GM12872 (cell line): Measurements from ENCODE around the gene WDR38.

ENCODE experiments used
- TF ChIP-seq, protein P1 (sequence below): IDR thresholded peaks from 3 replicates; pipeline ENCODE4 v1.5.1; 2011; ENCODE audit warnings: low read depth, mild to moderate bottlenecking, low read length, moderate library complexity; ENCODE audit not compliant: insufficient read depth

Gene WDR38

DNA sequence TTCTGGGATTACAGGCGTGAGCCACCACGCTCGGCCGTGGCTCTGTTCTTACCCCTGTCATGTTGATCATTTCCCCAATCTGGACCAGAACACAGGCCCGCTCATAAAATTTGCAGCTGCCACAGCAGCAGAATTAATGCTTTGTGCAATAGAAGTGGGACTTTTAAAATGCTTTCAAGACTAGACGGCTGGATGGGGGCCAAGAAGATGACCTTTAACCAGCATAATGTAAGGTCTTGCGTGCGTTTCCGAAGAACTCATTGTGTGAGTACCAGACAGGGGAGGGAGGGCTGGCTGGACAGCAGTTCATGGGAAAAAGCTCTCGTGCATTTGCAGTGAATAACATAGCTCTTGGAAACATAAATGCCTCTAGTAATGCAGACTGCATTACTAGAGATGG, 3.5 kb upstream of the WDR38 start:
- TF ChIP-seq, protein P1, sequence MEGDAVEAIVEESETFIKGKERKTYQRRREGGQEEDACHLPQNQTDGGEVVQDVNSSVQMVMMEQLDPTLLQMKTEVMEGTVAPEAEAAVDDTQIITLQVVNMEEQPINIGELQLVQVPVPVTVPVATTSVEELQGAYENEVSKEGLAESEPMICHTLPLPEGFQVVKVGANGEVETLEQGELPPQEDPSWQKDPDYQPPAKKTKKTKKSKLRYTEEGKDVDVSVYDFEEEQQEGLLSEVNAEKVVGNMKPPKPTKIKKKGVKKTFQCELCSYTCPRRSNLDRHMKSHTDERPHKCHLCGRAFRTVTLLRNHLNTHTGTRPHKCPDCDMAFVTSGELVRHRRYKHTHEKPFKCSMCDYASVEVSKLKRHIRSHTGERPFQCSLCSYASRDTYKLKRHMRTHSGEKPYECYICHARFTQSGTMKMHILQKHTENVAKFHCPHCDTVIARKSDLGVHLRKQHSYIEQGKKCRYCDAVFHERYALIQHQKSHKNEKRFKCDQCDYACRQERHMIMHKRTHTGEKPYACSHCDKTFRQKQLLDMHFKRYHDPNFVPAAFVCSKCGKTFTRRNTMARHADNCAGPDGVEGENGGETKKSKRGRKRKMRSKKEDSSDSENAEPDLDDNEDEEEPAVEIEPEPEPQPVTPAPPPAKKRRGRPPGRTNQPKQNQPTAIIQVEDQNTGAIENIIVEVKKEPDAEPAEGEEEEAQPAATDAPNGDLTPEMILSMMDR, result no peak

DNA sequence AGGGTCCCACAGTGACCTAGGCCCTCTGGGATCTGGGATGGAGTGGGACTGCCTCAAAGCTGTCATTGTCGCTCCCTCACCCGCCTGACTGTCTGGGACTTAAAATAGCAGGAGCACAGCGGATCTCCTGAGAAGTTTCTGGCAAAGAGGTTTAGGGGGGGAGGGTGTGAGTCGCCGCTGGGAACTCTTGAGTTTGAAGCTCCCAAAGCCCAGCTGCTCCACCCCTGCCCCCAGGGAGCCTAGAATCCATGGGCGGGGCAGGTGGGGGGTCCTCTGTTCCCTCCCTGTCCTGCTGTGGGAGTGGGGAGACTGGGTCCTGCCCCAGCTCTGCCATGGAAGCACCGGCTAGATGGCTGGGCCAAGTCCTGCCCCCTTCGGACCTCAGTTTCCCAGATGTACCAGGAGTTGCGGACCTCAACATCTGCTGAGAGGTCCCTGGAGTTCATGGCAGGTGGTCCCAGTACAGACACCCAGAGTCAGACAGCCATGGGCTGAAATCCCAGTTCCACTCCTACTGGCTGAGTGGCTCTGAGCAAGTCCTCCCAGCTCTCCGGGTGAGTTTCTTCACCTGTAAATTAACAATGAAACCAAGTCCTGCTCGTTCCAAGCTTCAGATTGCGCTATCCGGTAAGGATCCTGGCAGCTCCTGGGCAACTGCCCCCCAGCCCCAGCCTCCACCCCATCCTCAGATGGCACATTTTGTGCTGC, 985 bp upstream of the WDR38 start:
- TF ChIP-seq, protein P1, result no peak

DNA sequence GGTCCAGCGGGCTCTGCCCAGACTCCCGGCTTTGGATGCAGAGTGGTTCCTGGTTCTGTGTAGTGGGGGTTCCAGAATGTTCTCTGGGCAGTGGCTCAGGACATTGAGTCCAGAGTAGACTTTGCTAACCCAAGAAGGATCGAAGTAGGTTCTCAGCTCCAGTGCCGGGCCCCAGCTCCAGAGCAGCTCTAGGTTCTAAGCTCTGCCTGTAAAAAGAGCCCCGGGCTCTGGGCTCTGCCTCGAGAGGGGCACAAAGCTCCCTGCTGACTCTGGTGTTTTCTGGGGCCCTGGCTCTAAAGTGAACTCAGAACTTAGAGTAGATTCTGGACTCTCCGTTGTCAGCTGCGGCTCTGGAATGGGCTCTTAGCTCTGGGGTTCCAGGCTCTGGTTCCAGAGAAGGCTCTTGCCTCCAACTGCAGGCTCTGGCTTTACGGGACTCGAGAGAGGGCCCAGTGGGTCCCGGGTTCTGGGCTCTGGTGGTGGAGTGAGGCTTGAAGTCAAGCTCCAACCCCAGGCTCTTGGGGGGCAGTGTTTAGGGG, 414 bp downstream of the WDR38 start:
- TF ChIP-seq, protein P1, result no peak

DNA sequence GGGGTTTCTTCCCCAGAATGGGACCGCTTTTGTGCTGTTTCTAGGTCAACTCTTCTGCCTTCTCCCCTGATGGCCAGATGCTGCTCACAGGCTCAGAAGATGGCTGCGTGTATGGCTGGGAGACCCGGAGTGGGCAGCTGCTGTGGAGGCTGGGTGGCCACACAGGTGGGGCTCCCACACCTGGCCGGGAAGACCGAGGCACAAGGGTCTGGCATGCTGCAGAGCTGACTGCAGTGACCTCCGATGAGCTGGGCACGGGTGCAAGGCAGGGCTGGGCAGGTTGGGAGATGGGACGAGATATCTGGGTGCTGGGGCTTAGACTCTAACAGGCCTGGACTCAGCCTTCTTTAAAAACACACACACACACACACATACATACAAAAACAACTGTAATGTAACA, 901 bp downstream of the WDR38 start:
- TF ChIP-seq, protein P1, result no peak

DNA sequence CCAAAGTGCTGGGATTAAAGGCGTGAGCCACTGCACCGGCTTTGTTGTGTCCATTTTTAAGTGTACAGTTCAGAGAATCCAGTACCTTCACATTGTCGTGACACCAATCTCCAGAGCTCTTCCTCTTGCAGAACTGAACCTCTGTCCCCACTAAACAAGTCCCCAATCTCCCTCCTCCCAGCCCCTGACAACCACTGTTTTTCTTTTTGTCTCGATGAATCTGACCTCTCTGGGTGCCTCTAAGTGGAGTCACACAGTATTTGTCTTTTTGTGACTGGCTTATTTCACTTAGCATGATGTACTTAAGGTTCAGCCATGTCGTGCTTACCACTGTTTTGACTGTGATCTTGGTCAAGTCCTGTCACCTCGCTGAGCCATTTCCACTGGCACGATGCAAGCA, 1.6 kb downstream of the WDR38 start:
- TF ChIP-seq, protein P1, result no peak

DNA sequence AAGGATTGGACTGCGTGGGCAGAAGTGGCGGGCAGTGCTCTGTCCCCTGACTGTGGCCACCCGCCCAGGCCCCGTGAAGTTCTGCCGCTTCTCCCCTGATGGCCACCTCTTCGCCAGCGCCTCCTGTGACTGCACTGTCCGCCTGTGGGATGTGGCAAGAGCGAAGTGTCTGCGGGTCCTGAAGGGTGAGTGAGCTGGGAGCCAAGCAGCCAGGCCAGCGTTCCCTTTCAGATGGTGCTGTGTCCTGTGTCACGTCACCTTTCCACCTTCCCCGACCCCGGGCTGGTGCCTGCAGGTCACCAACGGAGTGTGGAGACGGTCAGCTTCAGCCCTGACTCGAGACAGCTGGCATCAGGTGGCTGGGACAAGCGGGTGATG, 2.3 kb downstream of the WDR38 start:
- TF ChIP-seq, protein P1, result no peak

DNA sequence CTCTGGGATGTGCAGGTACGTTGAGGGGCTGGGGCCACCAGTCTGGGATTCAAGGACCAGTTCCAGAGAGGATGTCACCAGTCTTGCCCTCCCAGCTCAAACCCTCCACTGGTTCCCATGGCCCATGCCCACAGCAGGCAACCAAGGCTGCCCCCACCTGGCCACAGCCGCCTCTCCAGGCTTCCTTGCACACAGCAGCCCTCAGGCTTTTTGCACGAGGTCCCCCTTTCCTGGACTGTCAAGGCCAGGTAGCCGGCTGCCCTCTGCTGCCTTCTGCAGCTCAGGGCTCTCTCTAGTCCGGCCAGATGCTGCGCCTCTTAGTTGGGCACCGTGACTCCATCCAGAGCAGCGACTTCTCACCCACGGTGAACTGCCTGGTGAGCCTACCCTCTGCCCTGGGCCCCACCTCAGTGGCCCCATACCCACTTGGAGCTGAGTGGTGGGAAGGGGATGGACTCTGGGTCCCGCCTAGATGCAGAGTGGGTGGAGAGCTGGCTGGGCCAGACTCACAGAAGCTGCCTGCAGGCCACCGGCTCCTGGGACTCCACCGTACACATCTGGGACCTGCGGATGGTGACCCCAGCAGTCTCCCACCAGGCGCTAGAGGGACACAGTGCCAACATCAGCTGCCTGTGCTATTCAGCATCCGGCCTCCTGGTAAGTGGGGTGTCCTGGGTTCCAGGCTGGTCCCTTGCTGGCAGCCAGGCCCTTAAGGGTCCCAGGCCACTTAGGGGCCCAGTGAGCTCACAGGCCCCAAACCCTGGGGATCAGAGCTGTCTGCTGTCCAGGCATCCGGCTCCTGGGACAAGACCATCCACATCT, 2.9 kb downstream of the WDR38 start:
- TF ChIP-seq, protein P1, result peak; percentile 47; the same call in 2 of the 3 replicates
